Neural progenitor cell (in vitro differentiated cells): Measurements from ENCODE around the gene SMIM36. TPM values are rescaled to one million over a fixed set of nuclear protein-coding genes. Genes with fewer than 3 reads are reported as not detected.

Source experiments
- DNase-seq: peaks from one replicate; pipeline ENCODE4 v3.0.0-alpha.2; 2016; ENCODE audit warnings: low spot score
- H2AFZ ChIP-seq: fragments of 200-600 bp; sonication (generic); replicated peaks from 2 replicates; pipeline ENCODE4 v1.6.1; 2016; ENCODE audit warnings: antibody characterized with exemption
- H3F3A ChIP-seq: fragments of 200-600 bp; sonication (generic); 2 replicates; pipeline ENCODE4 v1.6.1; 2016; ENCODE audit warnings: antibody characterized with exemption, low read depth
- H3K27ac ChIP-seq: fragments of 200-600 bp; sonication (generic); 2 replicates; pipeline ENCODE4 v1.5.1; 2016; ENCODE audit warnings: mild to moderate bottlenecking
- H3K27me3 ChIP-seq: fragments of 200-600 bp; sonication (generic); 2 replicates; pipeline ENCODE4 v1.6.1; 2016; ENCODE audit warnings: mild to moderate bottlenecking, moderate library complexity
- H3K36me3 ChIP-seq: fragments of 200-600 bp; sonication (generic); 2 replicates; pipeline ENCODE4 v1.5.1; 2016
- H3K4me1 ChIP-seq: fragments of 200-600 bp; sonication (generic); 2 replicates; pipeline ENCODE4 v1.6.1; 2016; ENCODE audit warnings: mixed run types
- H3K4me2 ChIP-seq: fragments of 200-600 bp; sonication (generic); 2 replicates; pipeline ENCODE4 v1.6.1; 2016
- H3K4me3 ChIP-seq: fragments of 200-600 bp; sonication (generic); 2 replicates; pipeline ENCODE4 v1.5.1; 2016
- H3K79me2 ChIP-seq: fragments of 200-600 bp; sonication (generic); 2 replicates; pipeline ENCODE4 v1.6.1; 2016; ENCODE audit warnings: low read depth
- H3K9ac ChIP-seq: fragments of 200-600 bp; sonication (generic); 2 replicates; pipeline ENCODE4 v1.6.1; 2016
- H3K9me3 ChIP-seq: fragments of 200-600 bp; sonication (generic); 2 replicates; pipeline ENCODE4 v1.5.1; 2016; ENCODE audit warnings: low read depth
- H4K20me1 ChIP-seq: fragments of 200-600 bp; sonication (generic); 2 replicates; pipeline ENCODE4 v1.6.1; 2016; ENCODE audit warnings: low read depth
- H3K27ac Mint-ChIP-seq: 3 replicates; pipeline ENCODE4 v1.8.0; 2021; ENCODE audit warnings: mixed read lengths
- H3K27me3 Mint-ChIP-seq: 2 replicates; pipeline ENCODE4 v1.8.0; 2022; ENCODE audit warnings: low read depth, mild to moderate bottlenecking, inconsistent platforms, moderate library complexity, mixed read lengths; ENCODE audit not compliant: insufficient read depth
- H3K36me3 Mint-ChIP-seq: 3 replicates; pipeline ENCODE4 v1.8.0; 2021; ENCODE audit warnings: mixed read lengths
- H3K4me1 Mint-ChIP-seq: 3 replicates; pipeline ENCODE4 v1.8.0; 2021; ENCODE audit warnings: mixed read lengths
- H3K4me3 Mint-ChIP-seq: 3 replicates; pipeline ENCODE4 v1.8.0; 2021; ENCODE audit warnings: mild to moderate bottlenecking, moderate library complexity, mixed read lengths
- H3K9me3 Mint-ChIP-seq: 3 replicates; pipeline ENCODE4 v1.8.0; 2020; ENCODE audit warnings: mixed read lengths
- EZH2 ChIP-seq: fragments of 200-600 bp; sonication (generic); IDR thresholded peaks from 2 replicates; pipeline ENCODE4 v1.6.1; 2017; ENCODE audit warnings: antibody characterized with exemption, mild to moderate bottlenecking, moderate library complexity
- EZH2phosphoT487 ChIP-seq: fragments of 200-600 bp; sonication (generic); IDR thresholded peaks from 2 replicates; pipeline ENCODE4 v1.6.1; 2017; ENCODE audit warnings: antibody characterized with exemption
- total RNA-seq: library from RNA; depleted of rRNA; stranded (reverse); fragments of >200 nt; gene quantifications from 2 replicates; pipeline ENCODE4 v1.2.3, GENCODE V29; 2015; ENCODE audit warnings: low replicate concordance
- TF ChIP-seq, protein P1 (sequence below): fragments of 200-600 bp; sonication (generic); IDR thresholded peaks from 2 replicates; pipeline ENCODE4 v1.5.1; 2017; ENCODE audit warnings: antibody characterized with exemption, mild to moderate bottlenecking

SMIM36 gene
- total RNA-seq, 1 donor from 2014 or later, result not detected

GRCh38 chr17:55420776-55421178, 90.5 kb downstream of the SMIM36 start:
- Histone ChIP-seq H4K20me1 (peaks cover 9% of the 10 kb centered on the region), H3K4me1 (peaks cover 9% of the 10 kb centered on the region), H3F3A (no peaks in the 10 kb centered on the region), H3K27me3 (no peaks in the 10 kb centered on the region), H3K27ac (no peak overlapping the region), H3K4me3 (peak overlapping the region; percentile 80), H3K9me3 (no peaks in the 10 kb centered on the region), H3K4me2 (peak overlapping the region; percentile 94), H3K79me2 (peaks cover 55% of the 10 kb centered on the region), H3K36me3 (peaks cover 4% of the 10 kb centered on the region), H2AFZ (peak overlapping the region; percentile 86), H3K9ac (peak overlapping the region; percentile 43)
- Mint-ChIP-seq H3K4me1 (peaks cover 13% of the 10 kb centered on the region), H3K27me3 (peaks cover 2% of the 10 kb centered on the region), H3K4me3 (peak overlapping the region; percentile 93), H3K36me3 (peaks cover 34% of the 10 kb centered on the region), H3K27ac (peak overlapping the region; percentile 72), H3K9me3 (peaks cover 16% of the 10 kb centered on the region)
- TF ChIP-seq EZH2phosphoT487, result no peak
- TF ChIP-seq EZH2, result no peak
- TF ChIP-seq, protein P1, sequence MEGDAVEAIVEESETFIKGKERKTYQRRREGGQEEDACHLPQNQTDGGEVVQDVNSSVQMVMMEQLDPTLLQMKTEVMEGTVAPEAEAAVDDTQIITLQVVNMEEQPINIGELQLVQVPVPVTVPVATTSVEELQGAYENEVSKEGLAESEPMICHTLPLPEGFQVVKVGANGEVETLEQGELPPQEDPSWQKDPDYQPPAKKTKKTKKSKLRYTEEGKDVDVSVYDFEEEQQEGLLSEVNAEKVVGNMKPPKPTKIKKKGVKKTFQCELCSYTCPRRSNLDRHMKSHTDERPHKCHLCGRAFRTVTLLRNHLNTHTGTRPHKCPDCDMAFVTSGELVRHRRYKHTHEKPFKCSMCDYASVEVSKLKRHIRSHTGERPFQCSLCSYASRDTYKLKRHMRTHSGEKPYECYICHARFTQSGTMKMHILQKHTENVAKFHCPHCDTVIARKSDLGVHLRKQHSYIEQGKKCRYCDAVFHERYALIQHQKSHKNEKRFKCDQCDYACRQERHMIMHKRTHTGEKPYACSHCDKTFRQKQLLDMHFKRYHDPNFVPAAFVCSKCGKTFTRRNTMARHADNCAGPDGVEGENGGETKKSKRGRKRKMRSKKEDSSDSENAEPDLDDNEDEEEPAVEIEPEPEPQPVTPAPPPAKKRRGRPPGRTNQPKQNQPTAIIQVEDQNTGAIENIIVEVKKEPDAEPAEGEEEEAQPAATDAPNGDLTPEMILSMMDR, result no peak
- peak; percentile 49 for DNase-seq

DNA sequence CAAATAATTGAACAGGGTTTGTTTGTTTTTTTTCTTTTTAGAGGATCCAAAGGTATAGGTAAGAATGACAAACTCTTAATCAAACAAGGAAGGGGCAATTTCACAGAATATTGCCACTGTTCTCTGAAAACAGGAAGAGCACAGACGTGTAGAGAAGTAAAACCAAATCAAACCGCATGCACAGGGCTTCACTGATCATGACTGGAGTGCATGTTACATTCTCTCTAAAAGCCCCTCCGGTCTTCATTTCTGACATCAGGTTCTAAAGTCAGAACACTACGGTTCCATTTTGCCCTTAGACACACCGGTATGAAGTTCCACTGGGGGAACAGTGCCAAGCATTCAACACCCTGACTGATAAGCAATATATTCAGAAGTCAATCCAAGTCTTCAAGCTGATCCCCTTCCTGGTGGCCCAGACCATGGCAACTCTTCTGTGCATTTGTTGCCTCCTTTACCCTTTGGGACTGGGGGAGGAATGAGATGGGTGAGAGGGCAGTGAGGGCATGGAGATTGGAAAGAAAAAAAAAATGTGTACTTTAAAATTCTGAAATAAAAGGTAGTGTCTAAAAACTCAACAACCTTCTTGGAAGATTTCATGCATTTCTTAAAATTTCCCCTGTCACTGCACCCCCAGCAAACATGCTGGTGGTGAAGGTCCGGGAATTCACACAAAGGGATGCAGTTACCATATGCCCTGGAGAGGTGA, 91.0 kb downstream of the SMIM36 start:
- Histone ChIP-seq H3K79me2 (peaks cover 61% of the 10 kb centered on the region), H2AFZ (no peak overlapping the region)
- TF ChIP-seq, protein P1, result no peak
- no peak for TF ChIP-seq EZH2phosphoT487

DNA sequence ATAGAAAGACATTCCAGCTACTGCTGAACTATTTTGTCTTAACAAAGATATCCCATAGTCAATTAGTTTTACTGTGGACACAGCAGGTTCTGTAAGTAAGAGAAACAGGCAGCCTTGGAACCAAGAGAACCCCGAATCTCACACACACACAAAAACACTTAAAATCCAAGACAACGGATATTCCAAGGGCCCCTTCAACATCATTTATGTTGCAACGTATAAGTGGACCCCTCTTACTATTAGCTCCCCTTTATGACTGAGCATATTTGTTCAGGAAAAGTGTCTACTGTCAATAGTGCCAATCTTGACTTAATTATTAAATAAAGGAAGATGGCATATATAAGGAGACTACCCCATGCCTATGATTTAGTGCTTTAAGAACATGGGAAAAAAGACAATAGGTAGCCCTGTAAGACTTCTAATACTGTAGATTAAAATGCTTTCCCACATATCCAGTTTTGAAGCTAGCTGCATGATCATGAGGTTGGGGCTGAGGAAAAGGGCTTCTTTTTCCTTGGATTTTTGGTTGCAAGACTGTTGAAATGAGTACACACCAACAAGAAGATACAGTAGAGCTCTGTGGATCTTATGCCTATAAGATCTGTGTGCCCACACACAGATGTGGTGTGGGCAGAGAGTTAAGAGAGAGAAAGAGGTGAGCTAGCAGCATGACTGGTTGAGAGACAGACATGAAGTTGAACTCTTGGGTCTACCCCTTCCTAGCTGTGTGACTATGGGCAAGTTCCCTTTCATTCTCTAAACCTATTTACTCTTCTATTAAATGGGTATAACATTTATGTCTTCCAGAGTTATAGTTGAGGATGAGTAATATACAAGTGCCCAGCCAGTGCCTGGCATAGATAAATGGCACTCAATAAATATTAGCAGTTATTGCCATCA, 92.6 kb downstream of the SMIM36 start:
- Mint-ChIP-seq H3K27ac (no peak overlapping the region), H3K4me1 (peaks cover 16% of the 10 kb centered on the region), H3K36me3 (peaks cover 38% of the 10 kb centered on the region), H3K9me3 (peaks cover 16% of the 10 kb centered on the region), H3K27me3 (peaks cover 2% of the 10 kb centered on the region), H3K4me3 (no peak overlapping the region)
- Histone ChIP-seq H3K27me3 (no peaks in the 10 kb centered on the region), H2AFZ (no peak overlapping the region), H3K4me3 (no peak overlapping the region), H4K20me1 (peaks cover 18% of the 10 kb centered on the region), H3K36me3 (peaks cover 4% of the 10 kb centered on the region), H3K27ac (no peak overlapping the region), H3K9ac (no peak overlapping the region), H3F3A (no peaks in the 10 kb centered on the region), H3K79me2 (peaks cover 73% of the 10 kb centered on the region), H3K4me1 (peaks cover 19% of the 10 kb centered on the region), H3K4me2 (no peak overlapping the region), H3K9me3 (no peaks in the 10 kb centered on the region)
- TF ChIP-seq EZH2phosphoT487 (no peak), EZH2 (no peak)
- TF ChIP-seq, protein P1, result no peak
- no peak for DNase-seq

More for the DNA sequence above, 91.0 kb downstream of the SMIM36 start:
- Mint-ChIP-seq H3K27ac (peak overlapping the region; percentile 86), H3K4me1 (peaks cover 13% of the 10 kb centered on the region), H3K4me3 (peak overlapping the region; percentile 93), H3K27me3 (peaks cover 2% of the 10 kb centered on the region), H3K9me3 (peaks cover 16% of the 10 kb centered on the region), H3K36me3 (peaks cover 34% of the 10 kb centered on the region)
- Histone ChIP-seq H4K20me1 (peaks cover 11% of the 10 kb centered on the region), H3K4me3 (peak overlapping the region; percentile 80), H3K4me2 (peak overlapping the region; percentile 94), H3F3A (no peaks in the 10 kb centered on the region), H3K36me3 (peaks cover 4% of the 10 kb centered on the region), H3K9ac (no peak overlapping the region), H3K4me1 (peaks cover 13% of the 10 kb centered on the region), H3K27ac (no peak overlapping the region), H3K9me3 (no peaks in the 10 kb centered on the region), H3K27me3 (no peaks in the 10 kb centered on the region)
- DNase-seq, result no peak
